Astrocyte (in vitro differentiated cells and primary cell): ENCODE results near the gene RPA3.

Experiments
- CTCF ChIP-seq: IDR thresholded peaks from 2 replicates; pipeline ENCODE4 v1.5.1; 2011; ENCODE audit warnings: low read depth, mild to moderate bottlenecking, inconsistent platforms, low read length, moderate library complexity; ENCODE audit not compliant: insufficient read depth
- EZH2 ChIP-seq: IDR thresholded peaks from 2 replicates; pipeline ENCODE4 v1.6.1; 2012; ENCODE audit warnings: mild to moderate bottlenecking, low read length, inconsistent platforms; ENCODE audit not compliant: insufficient read depth

DNA sequence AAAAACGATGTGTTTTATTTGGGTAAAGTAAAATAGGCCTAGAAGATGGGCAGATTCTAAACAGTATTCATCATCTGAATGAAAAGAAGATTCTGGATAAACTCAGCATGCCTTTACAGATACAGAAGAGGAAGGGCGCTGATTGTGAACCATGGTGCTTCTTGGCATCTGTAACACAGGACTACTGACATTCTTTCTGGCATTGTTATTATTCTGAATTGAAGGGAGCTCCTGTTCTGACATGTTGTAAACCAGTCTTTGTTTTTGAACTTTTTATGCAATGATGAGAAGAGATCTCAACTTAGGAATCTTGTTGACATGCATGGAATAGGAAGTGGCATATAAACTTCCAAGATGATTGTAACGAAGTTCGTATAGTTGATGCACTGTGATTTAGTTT, 13.5 kb downstream of the RPA3 start:
- TF ChIP-seq CTCF (no peak), EZH2 (no peak)
